HTR-8/SVneo (cell line): ENCODE results near the gene SETD6.

ENCODE experiments used
- DNase-seq: peaks from one replicate; pipeline ENCODE4 v3.0.0; 2011; ENCODE audit warnings: low spot score, mixed read lengths; ENCODE audit not compliant: insufficient read length
- FAIRE-seq: peaks from 2 replicates; lab custom pipeline; 2011; peaks lifted over from hg19 to GRCh38; lab: Jason Lieb, UNC

The SETD6 gene

DNA sequence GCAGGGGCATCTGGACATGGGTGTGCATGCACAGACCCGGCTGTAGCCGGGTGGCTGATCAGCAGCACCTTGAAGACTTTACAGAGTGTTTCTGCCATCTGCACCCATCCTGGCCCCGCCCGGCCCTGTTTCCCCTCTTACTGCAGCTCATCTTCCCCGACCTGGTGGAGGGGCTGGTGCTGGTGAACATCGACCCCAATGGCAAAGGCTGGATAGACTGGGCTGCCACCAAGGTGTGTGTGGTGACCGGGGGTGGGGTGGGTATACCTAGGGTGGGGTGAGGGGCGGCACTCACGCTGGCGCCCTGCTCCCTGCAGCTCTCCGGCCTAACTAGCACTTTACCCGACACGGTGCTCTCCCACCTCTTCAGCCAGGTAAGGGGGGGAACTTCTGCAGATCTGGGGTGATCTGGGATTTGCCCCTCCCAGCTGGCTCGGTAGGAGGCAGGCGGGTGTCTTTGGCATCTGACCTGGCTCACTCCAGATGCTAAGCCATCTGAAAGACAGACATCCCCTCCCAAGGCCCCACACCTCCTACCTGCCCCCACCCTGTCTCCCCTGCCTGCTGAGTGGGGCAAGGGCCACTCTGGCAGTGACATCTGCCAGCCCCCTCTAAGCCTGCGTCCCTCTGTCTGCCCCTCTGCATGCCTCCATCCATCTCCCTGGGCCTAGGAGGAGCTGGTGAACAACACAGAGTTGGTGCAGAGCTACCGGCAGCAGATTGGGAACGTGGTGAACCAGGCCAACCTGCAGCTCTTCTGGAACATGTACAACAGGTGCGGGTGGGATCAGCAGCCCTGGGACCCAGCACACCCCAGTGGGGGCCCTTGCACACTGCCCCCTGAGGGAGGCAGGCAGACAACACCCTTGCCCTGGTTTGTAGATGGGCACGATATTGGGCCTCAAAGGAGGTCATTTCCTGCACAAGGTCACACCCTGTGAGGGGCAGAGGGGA lies 8.8 kb upstream of the SETD6 start:
- FAIRE-seq (peak; percentile 51), DNase-seq (no peak)

DNA sequence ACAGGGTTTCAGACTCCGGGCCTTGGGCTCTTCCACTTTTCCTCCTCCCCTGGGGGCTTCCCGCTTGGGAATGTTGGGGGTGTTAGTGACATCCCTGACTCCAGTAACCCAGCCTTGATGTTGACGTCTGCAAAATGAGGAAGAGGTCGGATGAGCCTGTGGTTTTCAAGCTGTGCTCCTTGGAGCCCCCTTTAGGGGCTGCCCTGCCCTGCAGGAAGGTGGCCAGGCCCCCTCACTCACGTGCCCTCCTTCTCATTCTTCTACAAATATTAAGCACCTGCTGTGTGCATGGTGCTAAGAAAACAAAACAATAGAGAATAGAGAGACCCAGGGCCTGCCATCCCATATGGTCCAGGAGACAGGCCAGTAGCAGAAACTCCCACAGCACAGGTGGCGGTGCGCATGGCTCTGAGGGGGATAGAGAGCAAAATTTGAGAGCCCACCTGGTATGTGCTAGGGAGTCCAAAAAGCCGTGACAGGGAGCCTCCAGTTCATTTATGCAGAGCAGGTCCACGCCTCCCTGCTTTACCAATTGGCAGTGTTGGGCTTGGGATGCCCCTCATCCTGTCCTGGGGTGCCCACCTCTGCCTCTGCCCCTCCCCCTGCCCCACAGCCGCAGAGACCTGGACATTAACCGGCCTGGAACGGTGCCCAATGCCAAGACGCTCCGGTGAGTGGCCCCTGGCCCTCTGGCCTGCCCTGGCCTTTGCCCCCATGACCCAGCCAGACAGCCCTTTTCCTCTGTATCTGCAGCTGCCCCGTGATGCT lies 7.9 kb upstream of the SETD6 start:
- DNase-seq, result no peak
- no peak for FAIRE-seq

DNA sequence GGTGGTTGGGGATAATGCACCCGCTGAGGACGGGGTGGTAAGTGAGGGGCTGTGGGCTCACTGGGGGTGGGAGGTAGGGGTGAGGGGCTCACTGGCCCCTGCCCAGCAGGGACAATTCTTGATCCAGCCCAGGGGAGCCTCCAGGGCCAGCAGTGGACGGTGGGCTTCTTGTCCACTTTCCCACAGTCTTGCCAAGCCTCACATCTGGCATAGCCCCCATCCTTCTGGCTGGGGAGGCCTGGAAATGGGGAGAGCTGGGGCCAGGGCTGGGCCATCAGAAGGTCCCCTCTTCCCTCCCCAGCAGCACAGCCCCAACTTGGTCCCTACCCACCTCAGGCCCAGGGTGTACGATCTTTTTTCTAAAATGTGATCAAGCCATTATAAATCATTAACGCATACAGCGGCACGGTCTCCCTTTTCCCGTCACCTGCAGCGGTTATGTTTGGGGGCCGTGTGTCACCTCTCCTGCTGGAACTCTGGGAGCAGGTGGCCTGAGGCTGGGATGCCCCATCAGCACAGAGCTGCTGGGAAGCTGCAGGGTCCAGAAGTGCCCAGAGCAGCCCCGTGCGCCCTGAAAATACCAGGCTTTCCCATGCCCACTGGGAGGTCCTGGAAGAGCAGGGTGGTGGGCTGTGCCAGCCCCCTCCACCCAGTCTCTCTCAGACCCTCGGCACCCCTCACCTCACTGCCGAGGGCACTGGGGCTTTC lies 7.2 kb upstream of the SETD6 start:
- no peak for DNase-seq
- no peak for FAIRE-seq

DNA sequence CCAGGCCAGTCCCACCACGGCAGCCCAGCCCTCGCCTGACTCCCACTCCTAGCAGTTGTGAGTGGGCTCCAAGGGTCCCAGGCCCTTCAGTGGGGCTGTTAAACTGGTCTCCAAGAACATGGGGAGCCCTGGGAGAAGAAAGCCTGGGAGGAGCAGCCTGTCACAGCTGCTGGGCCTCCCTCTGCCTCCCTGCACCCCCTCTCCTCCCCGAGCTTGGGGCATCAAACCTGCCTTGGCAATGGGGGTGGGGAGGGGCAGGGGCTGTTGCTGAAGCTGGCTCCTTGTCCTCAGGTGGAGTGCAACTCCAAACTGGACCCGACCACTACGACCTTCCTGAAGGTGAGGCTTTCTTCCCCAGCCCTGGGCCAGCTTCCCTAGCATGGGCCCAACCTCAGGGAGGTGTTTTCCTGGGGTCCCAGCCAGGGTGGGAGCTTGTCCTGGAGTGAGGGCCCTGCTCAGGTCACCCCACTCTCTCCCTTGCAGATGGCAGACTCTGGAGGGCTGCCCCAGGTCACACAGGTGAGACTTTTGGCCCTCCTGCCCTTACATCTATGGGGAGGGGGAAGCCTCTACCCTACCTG lies 6.6 kb upstream of the SETD6 start:
- DNase-seq, result no peak
- FAIRE-seq, result no peak

DNA sequence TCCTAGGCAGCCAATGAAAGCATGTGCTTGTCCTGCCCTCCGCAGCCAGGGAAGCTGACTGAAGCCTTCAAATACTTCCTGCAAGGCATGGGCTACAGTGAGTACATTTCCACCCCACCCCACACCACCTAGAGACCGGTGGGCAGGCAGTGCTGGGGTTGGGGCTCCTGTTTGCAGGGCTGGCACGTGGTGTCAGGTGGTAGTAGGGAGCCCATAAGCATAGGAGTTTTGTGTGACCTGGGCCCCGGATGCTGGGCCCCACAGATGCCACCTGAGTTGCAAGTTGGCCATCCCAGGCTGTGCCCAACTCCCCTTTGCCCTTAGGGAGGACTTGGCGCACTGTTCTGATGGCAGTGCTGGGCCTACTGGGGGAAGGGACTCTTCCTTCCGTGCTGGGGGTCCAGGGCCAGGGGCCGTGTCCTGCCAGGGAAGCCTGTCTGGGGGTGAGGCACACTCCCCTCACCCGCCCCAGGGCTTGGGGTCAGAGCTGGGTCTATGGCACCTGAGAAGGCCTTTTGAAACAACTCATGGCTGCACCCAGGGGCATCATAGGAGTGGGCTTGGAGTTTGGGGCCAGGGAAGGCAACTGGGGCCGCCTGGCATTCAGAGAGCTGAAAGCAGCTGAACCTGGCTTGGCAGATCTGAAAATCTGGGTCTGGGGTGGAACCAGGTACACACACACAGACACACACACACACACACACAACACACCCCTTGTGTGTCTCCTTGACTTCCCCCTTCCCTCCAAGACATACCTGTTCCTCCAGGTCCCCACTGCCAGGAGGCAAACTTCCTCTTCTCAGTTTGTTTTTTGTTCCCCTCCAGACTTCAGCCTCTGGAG lies 5.8 kb upstream of the SETD6 start:
- FAIRE-seq (no peak), DNase-seq (no peak)

DNA sequence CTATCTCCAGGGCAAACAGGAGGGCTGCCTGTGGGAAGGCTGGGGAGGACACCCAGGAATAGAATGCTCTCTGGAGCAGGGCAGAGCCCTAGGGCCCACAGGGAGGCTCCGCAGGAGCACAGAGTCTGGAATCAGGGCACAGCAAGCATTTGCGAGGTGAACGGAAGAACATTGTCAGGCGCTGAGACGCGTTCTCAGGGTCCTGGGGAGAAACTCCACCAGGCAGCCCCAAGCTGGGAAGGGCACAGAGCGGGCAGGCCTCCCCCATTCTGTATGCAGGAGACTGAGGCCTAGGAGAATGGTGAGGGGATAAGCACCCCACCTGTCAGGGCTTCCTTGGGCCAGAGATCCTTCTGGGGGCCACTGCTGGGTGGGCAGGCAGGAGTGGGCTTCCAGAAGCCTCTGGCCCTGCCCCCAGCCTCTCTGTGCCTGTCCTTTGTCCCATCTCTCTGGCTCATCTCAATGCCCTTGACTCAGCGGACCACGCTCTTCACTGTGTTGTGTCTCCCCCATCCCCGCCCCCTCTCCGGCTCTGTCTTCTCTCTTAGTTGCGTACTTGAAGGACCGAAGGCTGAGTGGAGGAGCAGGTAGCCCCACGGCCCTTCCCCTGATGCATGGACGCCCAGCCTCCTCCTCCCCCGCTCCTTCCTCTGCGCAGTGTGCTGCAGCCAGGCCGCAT lies 5.1 kb upstream of the SETD6 start:
- DNase-seq, result no peak
- no peak for FAIRE-seq

DNA sequence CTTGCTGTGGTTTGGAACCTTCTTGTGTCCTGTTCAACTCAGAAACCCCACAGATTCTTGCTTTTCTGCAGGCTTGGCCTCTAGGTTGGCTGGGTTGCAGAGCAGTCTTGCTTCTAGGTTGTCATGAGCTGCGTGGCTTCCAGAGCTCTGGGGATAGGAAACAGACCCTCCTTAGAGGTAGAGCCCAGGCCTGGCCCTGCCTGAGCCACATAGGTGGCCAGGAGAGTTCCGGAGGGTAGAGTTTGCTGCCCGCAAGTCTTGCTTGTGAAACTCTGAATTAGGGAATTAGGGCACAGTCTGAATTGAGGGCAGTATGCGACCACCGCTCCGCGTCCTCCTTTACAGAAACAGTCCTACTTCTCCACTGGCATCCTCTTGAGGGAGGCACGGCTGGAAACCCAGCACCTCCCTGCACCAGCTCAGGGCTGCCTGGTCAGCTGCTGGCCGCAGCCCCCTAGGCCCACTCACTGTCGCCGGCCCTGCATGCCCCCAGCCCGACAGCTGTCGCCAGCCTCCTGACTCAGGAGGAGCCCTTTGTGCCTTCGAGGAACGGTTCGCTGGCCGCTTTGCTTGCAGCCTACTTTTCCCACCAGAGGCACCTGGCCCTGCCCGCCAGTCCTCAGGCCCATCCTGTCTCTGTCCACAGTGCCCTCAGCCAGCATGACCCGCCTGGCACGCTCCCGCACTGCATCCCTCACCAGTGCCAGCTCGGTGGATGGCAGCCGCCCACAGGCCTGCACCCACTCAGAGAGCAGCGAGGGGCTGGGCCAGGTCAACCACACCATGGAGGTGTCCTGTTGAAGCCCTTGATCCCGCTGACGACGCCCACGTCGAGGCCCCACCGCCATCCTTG lies 4.3 kb upstream of the SETD6 start:
- FAIRE-seq, result no peak

DNA sequence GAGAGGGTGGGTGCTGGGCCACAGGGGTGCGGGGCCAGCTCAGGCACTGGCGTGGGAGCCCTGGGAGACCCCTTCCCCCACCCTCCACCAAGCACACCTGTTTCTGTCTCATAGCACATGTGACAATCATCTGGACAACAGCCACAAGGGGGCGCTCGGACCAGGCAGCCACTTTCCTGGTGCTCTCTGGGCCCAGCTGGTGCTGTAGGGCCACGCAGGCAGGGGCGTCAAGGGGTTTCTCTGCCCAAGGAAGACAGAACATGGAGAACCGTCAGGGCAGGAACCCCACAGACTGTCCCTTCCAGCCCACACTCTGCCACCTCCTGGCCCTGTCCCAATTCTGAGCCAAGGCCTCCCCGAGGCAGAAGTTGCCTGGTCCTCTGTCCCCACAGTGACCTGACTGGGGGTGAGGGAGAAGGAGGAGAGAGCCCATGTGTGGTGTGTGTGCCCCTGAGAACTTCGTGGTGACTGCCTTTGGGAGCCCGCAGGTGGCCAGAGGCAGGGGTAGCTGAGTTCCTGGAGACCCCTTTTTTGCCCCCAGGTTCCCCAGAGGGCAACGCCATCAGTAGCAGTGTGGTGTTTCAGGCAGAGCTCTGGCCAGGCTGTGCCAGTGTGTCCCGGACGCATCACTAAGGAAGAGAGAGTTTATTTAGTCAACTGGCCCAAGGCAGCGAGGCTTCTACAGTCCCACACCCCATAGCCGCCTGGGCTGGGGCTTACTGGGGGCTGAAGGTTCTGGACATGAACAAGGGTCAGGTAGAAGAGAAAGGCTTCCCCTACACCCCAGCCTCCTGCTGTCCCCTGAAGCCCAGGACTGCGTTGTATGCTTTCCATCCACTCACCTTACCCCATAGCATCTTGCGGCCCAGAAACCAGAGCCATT lies 3.1 kb upstream of the SETD6 start:
- peak; percentile 53 for DNase-seq
- FAIRE-seq, result peak; percentile 74

More for the DNA sequence above, 4.3 kb upstream of the SETD6 start:
- no peak for DNase-seq

DNA sequence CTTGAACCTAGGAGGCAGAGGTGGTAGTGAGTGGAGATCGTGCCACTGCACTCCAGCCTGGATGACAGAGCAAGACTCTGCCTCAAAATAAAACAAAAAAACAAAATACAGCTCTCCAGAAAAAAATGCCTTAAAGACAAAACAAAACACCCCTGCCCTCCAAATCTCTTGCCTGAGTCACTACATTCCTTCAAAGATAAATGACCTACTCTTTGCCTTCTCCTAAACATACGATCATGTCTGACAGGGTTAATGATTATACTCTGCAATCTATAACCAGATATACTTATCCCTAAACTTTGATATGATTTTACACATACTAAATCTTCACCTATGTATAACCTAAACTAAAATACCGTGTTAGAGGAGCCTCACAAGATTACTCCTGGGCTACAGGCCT lies 1.4 kb upstream of the SETD6 start:
- no peak for DNase-seq
- FAIRE-seq, result no peak

DNA sequence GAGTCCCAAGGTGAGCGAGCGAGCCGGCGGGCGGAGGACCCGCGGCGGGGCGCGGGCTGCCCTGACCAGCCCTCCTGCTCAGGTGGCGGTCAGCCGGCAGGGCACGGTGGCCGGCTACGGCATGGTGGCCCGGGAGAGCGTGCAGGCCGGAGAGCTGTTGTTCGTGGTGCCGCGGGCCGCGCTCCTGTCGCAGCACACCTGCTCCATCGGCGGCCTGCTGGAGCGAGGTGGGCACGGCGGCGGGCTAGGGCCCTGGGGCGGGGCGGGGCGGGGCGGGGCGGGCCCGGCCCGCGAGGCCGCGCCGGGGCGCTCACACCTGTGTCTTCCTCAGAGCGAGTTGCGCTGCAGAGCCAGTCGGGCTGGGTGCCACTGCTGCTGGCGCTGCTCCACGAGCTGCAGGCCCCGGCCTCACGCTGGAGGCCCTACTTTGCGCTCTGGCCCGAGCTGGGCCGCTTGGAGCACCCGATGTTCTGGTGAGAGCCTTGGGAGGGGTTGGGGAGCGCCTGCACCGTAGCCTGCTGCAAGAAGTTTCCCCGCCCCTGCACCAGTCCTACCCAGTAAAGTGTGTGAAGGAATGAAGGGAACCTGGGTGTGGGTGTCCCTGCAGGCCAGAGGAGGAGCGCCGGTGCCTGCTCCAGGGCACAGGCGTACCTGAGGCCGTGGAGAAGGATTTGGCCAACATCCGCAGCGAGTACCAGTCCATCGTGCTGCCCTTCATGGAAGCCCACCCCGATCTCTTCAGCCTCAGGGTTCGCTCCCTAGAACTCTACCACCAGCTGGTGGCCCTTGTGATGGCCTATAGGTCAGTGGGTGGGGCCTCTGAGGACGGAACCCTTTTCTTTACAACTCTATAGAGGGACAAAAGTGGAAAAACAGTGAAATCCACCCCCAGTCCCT lies 802 bp downstream of the SETD6 start:
- DNase-seq (no peak), FAIRE-seq (no peak)

DNA sequence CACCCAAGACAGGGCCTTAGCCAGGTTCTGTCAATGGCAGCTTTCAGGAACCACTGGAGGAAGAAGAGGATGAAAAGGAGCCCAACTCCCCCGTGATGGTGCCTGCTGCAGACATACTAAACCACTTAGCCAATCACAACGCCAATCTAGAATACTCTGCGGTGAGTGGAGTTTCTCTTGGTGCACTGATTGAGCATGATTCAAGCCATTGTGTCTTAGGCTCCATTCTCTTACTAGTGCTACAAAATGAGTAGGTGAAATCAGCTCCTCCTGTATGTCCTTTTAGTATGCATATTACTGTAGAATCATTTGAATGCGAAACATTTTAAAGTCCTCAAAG lies 1.4 kb downstream of the SETD6 start:
- FAIRE-seq, result no peak
- no peak for DNase-seq

DNA sequence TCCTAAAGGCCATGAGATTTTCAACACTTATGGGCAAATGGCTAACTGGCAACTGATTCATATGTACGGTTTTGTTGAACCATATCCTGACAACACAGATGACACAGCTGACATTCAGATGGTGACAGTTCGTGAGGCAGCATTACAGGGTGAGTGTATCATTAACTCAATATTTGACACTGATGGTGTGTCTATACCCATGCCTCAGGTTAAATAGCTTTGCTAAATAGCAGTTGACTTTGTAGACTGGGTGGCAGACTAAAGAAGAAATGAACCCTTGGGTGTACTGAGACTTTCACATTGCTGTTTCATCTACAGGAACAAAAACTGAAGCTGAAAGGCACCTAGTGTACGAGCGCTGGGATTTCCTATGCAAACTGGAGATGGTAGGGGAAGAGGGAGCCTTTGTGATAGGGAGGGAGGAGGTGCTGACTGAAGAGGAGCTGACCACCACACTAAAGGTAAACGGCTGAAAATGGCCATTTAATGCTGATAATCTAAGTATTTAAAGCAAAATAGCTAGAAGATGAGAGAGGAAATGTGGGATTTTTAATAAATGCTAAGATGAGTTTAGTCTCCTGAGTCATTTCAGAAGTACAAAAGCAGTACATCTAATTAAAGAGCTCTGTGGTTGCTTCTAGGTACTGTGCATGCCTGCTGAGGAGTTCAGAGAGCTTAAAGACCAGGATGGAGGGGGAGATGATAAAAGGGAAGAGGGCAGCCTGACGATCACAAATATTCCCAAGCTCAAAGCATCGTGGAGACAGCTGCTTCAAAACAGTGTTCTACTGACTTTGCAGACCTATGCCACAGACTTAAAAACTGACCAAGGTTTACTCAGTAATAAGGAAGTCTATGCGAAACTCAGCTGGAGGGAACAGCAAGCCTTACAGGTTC lies 3.0 kb downstream of the SETD6 start:
- DNase-seq (no peak), FAIRE-seq (peak; percentile 82)

DNA sequence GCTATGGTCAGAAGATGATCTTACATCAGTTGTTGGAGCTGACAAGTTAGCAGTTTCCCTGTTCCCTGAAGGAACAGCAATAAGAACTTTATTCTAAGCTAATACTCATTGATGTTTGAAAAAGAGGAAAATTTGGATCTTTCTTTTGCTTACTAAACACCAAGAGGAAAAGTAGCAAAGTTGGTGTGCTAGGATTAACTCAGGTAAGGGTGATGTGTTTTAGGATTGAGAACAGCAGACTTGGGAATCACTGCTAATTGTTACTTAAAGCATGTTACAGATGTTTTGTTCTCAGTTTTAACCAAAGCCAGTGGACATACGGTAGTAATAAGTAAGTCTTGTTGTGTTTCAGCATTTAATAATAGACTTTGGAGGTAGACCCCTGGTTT lies 3.7 kb downstream of the SETD6 start:
- DNase-seq (no peak), FAIRE-seq (peak; percentile 23)

DNA sequence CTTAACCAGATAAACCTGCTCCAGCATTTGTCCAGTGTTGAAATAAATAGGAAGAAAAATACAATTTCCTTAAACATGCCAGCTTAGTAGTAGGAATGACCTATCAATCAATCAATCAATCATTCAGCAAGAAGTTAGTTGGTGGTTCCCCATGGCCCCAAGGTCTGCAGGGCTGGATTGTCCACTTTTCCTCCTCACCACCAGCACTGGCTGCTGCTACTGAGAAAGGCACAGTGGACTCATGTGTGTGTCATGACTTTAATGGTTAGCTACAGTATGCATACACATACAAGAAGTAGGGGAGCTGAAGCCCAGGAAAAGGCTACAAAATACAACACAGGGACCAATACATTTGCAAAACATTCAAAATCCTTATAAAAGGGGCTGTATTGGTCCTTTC lies 4.4 kb downstream of the SETD6 start:
- no peak for FAIRE-seq

DNA sequence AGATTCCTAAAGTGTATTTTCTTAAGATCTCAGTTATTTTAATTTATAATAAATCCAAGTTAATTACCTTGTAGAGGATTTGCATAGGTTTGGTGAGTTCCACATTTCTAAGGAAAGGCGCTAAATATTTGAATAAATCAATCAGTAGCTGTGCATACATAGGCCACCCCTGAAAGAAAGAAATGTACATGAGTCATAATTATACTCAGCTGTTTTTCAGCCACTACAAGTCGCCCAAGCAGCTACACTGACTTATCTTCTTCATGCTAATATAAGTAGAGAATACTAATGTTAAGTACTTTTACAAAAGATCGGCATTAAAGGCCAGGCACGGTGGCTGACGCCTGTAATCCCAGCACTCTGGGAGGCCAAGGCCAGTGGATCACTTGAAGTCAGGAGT lies 14.9 kb downstream of the SETD6 start:
- no peak for FAIRE-seq
- no peak for DNase-seq

More for the DNA sequence above, 4.4 kb downstream of the SETD6 start:
- DNase-seq, result no peak
